Measurements from ENCODE around the gene WFIKKN2.
"Not testable (repeated sequence)": the region's sequence is repeated elsewhere in the genome, so short reads cannot be mapped to it uniquely, and the experiment has no call there.

WFIKKN2 gene

DNA sequence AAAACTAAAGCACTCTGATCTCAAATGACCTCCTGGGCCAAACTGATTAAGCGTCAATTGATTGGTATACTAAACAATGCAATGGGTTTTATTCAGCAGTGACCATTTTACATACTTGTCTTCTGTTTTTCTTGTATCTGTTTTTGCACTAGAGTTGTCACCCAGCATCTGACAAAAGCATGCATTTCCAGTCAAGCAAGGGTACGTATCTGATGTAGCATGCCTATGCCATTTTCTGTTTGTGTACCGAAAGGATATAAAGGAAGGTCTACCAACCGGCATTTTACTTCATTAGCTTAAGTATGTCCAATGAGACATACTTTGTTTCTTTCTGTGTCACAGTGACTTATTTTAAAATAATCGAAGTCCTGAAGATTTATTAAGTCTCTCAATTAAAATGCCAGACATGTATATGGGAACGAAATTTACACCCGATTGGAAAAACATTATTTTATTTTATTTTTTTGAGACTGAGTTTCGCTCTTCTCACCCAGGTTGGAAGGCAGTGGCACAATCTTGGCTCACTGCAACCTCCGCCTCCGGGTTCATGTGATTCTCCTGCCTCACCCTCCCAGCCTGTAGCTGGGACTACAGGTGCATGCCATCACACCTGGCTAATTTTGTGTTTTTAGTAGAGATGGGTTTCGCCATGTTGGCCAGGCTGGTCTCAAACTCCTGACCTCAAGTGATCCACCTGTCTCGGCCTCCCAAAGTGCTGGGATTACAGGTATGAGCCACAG is 23.3 kb downstream of the WFIKKN2 start:
- DNase-seq = no peak

DNA sequence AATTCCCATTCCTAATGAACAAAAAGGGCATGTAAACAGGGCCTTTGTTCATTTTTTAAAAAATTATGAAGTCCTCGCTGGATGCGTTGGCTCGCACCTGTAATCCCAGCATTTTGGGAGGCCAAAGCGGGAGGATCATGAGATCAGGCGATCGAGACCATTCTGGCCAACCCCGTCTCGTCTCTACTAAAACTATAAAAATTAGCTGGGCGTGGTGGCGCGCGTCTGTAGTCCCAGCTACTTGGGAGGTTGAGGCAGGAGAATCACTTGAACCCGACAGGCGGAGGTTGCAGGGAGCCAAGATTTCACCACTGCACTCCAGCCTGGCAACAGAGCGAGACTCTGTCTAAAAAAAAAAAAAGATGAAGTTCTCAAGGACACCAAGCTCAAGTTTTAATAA is 24.3 kb downstream of the WFIKKN2 start:
- not testable (repeated sequence) for DNase-seq

DNA sequence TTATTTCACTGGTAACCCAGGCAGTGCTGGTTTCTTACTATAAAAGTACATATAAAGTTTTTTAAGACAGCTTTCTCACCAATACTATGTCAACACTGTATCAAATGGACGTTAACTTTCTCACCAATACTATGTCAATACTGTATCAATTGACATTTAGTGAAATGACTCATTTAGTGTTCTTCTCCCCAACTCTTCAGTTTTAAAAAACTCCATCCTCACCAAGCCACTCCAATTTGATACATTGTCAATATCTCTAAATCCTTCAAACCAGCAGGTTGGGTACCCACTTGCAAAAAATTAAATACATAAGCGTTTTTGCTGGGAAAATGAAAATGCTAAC is 25.9 kb downstream of the WFIKKN2 start:
- DNase-seq = no peak

DNA sequence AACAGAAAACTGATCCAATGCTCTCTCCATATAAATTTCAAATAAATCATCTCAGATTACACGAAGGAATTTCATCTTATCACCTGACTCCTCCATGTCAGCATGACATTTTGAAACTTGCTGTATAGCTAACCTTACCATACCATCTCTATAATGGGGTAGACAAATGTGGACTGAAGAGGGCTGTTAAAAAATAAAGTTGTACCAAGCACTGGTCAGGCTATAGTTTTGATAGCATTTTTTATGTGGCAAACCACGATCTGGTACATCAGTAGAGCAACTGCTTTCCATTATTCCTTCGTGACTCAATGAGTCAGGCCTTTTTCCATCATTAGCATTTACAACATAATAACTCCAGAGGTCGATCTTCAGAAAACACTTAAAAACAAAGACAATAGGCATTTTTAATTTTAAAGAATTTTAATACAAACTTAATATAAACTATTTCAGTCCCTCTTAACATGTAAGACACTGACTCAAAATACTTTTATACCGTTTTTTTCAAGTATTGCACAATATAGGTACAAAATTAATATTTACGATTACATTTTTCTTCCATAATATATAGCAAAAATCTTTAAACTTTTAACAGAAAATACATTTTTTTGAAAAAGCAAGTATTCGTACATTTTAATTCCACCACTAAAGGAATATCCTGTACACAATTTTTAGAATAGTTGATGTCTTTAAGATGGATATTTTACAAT is 26.6 kb downstream of the WFIKKN2 start:
- DNase-seq = no peak

DNA sequence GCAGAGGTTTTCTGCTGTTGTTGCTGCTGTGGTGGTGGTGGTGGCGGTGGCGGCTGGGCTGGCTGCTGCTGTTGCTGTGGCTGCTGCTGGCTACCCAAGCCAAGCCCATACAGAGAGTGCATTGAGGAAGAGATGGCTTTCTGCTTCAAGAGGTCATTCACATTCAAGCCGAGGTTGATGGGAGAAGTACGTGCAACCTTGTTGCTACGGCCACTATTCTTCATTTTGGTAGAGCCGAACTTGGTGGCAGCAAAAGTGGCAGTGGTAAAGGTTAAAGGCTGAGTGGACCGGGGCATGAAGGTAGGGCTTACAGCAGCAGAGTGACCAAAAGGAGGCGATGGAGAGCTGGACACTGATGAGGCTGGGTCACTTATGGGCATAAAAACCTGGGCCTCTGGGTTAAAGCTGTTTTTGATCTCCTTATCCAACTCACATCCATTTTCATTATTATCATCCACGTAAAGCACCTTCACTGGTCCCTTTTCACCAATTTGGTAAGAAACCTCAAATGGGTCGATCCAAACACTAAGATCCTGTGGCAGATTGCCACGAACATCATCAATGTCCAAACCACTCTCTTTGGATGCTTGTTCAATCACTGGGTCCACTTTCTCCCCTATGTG is 27.9 kb downstream of the WFIKKN2 start:
- DNase-seq = peak; percentile 32

DNA sequence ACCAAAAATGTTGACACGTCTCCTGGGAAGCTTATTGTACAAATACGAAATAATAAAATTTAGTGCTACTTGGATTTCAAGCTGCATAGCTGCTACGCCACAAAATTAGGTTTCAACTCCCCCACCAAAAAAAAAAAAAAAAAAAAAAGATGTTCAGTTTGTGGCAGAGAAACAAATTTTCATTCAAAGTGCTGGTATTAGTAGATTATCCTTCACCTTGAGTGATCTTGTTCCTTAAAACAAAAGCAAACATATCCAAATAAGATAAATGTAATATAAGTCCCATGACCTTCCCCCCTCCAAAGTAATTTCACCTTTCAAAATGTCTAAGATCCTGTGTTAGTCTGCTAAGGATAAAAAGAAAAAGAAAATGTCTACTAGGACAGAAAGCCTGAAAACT is 28.5 kb downstream of the WFIKKN2 start:
- no peak for DNase-seq

DNA sequence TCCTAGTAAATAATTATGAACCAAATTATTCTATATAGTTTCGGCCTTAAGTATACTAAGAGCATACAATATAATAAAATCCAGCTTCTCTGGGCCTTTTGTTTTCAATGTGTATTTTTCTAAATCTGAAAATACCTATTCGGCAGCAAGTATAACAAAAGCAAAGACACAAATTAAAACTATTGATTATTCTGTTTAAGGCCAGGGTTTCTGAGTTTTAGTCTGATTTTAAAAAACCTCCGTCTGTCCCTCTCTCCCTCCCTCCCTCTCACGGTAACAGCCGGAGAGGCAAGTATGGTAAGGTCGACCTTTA is 29.3 kb downstream of the WFIKKN2 start:
- DNase-seq = no peak

DNA sequence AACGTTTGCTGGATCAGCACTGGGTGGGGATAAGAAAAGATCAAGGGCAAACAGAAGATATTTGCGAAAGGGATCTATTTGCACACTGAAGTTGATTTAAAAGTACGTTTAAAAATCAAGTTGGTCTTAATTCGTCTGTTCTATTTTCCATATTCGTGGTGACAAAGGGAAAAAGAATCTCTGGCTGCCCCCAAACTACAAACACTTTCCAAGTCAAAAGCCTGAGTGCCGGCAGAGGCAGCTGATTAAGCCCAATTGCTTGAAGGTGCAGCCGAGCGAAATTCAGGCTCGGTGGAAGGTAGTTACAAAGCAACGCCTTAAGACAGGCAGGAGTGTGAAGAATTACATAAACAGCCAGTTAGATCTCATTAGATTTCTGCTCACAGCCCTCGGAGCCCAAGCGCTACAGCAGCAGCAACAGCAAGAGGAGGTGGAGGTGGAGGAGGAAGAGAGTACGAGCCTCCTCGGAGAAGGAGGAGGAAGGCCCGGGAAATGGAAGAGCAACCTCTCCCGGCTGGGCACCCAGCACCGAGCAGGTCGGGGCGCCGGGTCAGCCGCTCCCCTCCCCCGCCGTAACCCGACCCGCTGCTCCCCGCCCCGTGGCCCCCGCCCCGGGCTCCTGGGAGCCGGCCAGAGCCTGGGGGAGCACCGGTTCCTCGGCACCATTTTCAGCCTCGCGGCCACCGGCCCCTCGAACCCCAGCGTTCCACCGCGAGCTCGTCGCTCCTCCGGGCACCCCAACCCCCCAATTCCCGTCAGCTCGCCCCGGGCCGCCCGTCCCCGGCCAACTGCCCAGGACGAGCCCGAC is 29.9 kb downstream of the WFIKKN2 start:
- DNase-seq = peak; percentile 42

DNA sequence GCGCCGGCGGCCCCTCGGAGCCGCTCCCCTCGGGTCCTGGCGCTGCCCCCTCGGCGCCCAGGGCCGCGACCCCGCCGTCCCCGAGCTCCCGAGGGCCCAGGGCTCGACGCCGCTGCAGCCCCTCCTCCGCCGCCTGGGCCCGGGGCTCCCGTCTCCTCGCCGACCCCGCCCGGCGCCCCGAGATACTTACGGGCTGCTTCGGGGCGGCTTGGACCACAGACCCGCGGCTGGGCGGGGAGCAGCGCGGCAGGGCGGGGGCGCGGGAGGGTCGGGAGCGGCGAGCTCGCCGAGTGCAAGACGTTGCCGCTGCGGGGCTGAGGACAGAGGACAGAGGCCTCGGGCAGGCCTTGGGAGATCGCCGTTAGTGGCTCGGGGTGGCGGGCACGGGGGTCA is 30.5 kb downstream of the WFIKKN2 start:
- DNase-seq = no peak

DNA sequence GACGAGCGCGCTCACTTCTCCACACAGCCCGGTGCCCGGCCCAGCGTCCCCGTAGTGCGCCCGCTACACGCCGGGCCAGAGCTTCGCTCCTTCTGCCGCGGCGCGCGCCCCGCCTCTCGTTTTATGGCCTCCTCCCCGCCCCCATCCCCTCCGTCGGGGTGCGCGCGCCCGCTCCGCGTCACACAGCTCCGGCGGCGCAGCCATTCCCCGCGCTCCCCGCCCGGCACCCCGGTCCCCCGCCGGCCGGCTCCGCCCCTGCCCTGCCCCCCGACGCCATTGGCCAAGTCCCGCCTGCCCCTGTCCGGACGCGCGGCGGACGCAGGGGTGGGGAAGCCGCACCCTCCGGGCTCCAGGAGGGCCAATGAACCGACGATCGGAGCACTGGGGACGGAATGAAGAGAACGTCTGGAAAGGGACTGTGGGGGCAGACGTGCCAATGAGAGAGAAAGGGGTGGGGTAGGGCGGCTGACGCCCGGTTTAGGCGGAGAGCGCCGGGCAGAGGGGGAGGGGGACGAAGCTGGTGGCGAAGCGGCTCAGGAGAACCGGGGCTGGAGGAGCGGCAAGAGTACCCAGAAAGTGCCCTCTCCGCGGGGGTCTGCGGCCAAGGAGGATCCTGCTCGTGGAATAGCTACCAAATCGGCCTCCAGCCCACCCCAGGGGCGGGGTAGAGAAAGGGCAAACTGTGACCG is 31.0 kb downstream of the WFIKKN2 start, which contains the start of gene TOB1:
TOB1 (minus strand) TSS at position 94 of the 689 bp plus-strand sequence. CDS start 2,337 bp downstream, outside the sequence.
- DNase-seq = peak; percentile 97

DNA sequence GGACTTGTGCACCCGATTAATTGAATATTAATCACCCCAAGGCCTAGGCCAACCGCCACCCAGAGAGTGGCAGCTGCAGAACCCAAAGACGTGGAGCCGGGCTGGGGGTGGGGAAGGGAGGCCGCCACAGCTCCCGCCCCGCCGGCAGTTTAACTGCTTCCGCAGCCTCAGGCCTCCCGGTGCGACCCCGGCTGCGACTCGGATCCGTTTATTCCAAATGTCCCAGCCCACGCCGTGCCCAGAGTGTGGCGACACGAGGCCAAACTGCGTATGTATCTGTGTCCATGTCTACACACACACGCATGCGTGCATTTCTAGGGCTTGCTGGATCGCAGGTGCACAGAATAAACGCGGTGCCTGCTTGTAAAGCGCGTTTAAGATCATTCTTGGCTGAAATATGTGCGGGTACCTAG is 31.6 kb downstream of the WFIKKN2 start:
- peak; percentile 59 for DNase-seq

DNA sequence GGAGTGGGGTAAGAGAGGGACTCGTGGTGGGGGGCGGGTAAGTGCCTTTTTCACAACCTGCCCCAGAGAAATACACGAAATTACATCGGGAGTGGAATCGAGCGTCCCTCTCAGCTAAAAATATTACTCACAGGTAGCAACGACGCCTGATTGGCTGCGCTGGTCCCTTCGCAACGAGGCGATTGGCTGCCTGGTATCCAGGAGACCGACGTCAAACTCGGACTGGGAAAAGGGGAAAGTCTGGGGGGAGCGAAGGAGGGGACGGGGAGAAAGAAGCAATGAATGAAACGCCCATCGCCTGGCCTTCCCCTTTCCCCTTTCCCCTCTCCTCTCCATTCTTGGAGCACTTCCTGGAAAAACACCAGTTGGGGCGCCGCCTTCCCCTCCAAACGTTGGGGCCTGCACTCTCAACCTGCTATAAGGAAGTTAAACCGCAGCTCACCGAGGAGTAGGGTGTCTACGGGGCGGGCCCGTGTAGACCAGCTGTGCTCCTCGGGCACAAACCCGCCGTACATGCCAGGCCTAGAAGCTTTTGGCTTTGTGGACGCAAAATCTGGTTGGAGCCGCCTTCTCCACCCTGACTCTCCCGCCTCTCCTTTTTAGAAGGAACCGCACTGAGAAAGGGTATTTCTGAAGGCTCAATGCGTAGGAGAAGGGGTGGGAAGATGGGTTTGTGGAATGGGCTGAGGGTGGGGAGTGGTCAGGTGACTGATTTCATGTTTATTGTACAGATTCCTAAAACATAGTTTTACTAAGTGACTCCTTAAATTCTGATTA is 32.2 kb downstream of the WFIKKN2 start:
- peak; percentile 77 for DNase-seq

DNA sequence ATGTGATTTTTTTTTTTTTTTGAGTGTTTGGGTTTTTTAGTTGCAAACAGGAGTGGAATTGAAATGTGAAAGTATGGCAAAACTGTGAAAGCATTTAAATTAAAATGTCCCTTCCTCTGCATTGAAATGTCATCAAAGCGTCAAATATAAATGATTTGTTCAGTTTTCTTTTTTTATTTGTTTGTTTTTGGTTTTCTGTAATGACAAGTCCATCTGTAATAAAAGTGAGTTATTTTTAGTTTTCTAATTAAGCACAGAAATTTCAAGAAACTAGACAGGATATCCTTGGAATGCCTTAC is 32.7 kb downstream of the WFIKKN2 start:
- no peak for DNase-seq

DNA sequence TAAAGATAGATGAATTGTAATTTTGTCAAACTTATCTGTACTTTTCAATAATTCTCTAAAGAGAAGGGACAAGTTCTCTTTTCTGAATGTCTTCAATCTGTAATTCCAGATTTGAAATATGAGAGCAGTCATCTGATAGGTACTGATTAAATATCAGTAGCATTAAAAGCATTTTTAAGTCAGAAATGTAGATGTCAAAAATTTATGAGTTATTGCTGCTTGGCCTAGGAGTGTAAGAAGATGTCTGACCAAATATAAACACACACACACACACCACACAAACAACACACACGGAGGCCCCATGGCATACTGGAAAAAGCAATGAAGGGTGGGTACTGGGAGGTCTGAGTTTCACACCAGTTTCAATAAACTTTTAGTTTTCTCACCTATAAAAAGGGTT is 33.2 kb downstream of the WFIKKN2 start:
- no peak for DNase-seq

DNA sequence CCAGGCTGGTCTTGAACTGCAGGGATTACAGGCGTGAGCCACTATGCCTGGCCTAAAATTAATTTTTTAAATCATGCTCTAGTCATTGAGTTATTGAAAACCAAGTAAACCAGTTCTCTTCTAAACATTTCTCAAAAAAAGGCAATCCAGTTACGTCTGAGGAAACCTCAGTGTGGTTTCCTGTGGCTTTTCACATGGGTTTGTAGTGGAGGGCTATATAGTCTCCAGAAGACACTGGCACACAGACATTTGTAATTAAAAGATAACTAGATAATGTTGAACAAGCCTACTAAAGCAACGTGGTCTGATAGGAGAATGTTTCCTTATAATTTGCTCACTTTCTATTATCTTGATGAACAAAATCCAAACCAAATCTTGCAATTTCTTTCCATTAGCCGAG is 36.0 kb downstream of the WFIKKN2 start:
- DNase-seq = no peak

DNA sequence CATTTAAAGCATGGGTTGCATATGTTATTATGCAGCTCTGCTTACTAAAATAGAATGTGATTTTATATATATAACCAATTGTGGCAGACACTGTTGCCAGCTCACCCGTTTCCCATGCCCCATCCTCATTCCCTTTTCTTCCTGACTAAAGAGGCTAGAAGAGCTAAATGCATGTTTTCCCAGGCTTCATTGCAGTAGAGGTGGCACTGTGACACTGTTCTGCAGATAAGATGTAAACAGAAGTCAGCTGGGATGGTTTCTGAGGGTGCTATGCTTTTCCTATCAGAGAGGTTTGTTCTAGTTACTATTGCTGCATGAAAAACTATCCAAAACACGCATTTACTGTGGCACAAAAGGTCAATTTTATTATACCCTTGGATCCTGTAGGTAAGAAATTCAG is 36.5 kb downstream of the WFIKKN2 start:
- no peak for DNase-seq

DNA sequence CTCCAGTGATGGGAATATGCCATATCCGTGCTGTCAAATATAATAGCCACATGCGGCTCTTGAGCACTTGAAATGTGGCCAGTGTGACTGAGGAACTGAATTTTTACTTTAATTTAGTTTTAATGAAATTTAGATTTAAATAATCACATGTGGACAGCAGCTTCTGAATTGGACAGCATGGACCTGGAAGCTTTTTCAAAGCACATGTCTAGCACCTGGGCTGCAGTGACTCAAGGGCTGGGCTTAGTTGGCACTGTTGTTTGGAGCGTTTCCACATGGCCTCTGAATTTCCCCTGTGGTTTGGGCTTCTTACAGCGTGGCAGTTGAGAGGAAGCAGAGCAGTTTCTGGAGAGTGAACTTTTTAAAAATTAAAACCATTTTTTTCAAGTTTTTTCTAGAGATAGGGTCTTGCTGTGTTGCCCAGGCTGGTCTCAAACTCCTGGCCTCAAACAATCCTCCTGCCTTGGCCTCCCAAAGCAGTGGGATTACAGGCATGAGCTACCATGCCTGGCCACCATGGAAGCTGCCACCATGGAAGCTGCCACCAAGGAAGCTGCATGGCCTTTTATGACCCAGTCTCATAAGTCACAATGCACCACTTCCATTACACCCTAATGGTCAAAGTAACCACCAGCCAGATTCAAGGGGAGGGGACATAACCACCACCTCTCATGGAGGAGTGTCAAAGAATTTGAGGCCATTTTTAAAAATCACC is 37.5 kb downstream of the WFIKKN2 start:
- DNase-seq = peak; percentile 37

DNA sequence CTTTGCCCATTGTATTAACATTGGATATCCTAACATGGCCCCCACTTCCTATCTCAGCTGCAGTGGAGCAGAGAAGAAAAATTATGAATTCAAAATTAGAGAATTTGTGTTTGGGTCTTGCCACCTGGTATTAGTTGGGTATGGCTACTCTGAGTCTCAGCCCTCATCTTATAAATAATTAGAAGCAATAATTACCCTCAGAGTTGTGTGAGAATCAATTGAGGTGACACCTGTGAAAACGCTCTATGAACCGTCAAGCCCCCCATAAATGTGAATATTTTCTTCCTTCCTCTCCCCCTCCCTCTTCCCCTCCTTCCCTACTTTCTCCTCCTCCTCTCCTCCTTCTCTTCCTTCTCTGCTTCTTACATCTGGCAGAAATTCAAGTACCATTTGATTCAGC is 39.7 kb downstream of the WFIKKN2 start:
- no peak for DNase-seq

DNA sequence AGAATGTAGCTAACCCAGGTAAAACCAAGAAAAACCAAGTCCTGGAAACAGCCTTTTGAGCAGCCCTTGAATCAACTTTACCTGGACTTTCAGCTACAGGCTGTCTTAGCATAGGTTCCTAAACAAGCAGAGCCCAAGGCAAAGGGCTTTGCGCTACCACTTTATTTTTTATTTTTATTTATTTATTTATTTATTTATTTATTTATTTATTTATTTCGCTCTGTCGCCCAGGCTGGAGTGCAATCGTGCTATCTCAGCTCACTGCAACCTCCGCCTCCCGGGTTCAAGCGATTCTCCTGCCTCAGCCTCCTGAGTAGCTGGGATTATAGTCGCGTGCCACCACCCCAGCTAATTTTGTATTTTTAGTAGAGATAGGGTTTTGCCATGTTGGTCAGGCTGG is 41.7 kb downstream of the WFIKKN2 start:
- DNase-seq = not testable (repeated sequence)

DNA sequence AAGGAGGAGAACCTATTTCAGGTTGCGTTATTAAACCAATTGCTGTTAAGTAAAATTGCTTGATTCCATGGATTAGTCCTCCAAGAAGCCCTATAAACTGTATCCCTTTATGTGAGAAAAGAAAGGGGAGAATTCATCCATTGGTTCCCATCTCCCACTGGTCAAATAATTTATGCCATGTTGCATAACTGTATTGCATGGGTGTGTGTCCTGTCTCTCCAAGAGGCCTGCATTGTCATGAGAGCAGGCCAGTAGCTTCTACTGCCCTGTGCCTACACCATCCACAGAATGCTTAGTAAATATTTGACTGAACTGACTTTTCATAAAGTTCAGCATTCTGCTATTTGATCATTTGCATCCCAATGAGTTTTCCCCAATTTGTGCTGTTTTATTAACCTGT is 42.5 kb downstream of the WFIKKN2 start:
- no peak for DNase-seq

DNA sequence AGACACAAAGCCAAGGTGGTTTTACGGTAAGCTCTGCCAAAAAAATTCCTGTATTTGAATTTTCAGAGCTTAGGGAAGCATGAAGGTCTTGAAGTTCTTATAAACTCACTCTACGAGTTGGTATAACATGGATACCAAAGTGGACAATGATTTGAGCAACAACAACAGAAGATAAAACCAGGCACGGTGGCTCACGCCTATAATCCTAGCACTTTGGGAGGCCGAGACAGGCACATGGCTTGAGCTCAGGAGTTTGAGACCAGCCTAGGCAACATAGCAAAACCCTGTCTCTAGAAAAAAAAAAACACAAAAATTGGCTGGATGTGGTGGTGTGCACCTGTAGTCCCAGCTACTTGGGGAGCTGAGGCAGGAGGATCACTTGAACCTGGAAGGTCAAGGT is 43.7 kb downstream of the WFIKKN2 start:
- no peak for DNase-seq

DNA sequence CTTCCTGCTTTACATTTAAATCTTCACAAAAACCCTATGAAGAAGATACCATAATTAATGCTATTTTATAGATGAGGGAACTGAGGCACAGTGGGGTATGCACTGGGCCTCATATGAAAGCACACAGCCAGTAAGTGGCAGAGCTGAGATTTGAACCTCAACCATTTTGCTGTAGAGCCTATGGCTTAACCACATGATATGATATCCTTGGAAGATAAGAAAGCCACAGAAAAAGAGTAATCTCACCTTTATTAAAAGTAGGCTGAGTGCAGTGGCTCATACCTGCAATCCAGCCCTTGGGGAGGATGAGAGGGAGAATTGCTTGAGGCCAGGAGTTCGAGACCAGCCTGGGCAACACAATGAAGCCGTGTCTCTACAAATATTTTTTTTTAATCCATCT is 45.8 kb downstream of the WFIKKN2 start:
- DNase-seq = no peak

Measured in stimulated activated CD4-positive, alpha-beta T cell treated with anti-CD3 and anti-CD28 coated beads, Interleukin-4, amount 100 ng/mL, for 1 hour (primary cell).